ENCODE results near the gene SERPINE3.
A peak's percentile ranks its signal among the peaks of the same experiment; 100 is the strongest.

The SERPINE3 gene

GRCh38 chr13:51360489-51360888 lies 21.0 kb downstream of the SERPINE3 start:
- in situ Hi-C loops (cut with MboI; ENCODE audit: low sequenced_read_pairs) = no loop called here
- DNase-seq (ENCODE audit: low spot score in 2 of 2) = peak in 1 of 2 experiments; percentile 72

DNA sequence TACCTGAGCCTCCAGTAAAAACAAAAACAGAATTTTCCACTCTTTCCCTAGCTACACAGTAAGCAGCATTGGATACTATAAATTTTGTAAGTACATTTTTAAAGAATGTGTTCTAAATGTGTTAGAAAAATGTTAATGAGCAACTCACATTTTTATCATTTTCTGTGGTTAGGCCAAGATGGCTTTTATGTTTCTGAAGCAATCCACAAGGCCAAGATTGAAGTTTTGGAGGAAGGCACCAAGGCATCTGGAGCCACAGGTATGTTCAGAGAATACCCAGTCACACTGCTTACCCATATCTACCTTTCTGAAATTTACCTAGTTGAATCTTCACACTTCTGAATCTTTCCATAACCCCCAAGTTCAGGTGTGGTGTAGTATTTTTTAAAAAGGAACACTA lies 21.6 kb downstream of the SERPINE3 start:
- H3K4me1 ChIP-seq = peaks cover 7% of the 10 kb centered on the region
- no peak overlapping the region for H3K4me3 ChIP-seq
- H3K9me3 ChIP-seq = no peaks in the 10 kb centered on the region
- no peak for DNase-seq (ENCODE audit: low spot score in 2 of 2)
- H3K27me3 ChIP-seq (ENCODE audit: low read depth) = no peaks in the 10 kb centered on the region
- H3K36me3 ChIP-seq (replicated peaks) = peaks cover 14% of the 10 kb centered on the region
- in situ Hi-C loops (cut with MboI; ENCODE audit: low sequenced_read_pairs) = no loop called here

More at GRCh38 chr13:51360489-51360888, 21.0 kb downstream of the SERPINE3 start:
- H3K4me3 ChIP-seq = no peak overlapping the region
- no peaks in the 10 kb centered on the region for H3K27me3 ChIP-seq (ENCODE audit: low read depth)
- peaks cover 8% of the 10 kb centered on the region for H3K36me3 ChIP-seq (replicated peaks)
- H3K9me3 ChIP-seq = no peaks in the 10 kb centered on the region
- H3K4me1 ChIP-seq = peaks cover 7% of the 10 kb centered on the region

DNA sequence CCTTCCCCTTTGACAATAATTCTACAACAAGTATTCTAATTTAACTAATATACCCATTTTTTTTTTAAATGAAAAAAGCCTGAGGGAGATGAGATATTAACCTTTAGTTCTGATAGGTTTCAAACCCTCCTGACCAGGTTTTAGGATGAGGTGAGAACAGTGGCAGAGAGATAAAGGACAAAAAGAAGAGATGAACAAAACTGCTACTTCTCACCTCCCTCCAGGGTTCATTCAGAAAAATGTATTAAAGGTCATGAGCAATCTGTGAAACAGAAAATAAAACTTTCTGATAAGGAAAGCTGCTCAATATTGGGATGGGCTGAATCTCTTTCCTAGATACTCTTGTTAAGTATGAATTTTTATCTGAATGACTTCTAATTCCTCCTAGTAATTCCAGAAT lies 24.1 kb downstream of the SERPINE3 start:
- in situ Hi-C loops (cut with MboI; ENCODE audit: low sequenced_read_pairs) = no loop called here
- Histone ChIP-seq H3K4me1 (peaks cover 5% of the 10 kb centered on the region), H3K9me3 (no peaks in the 10 kb centered on the region), H3K4me3 (no peak overlapping the region), H3K36me3 (replicated peaks) (peaks cover 21% of the 10 kb centered on the region), H3K27me3 (ENCODE audit: low read depth) (no peaks in the 10 kb centered on the region)
- no peak for DNase-seq (ENCODE audit: low spot score in 2 of 2)

DNA sequence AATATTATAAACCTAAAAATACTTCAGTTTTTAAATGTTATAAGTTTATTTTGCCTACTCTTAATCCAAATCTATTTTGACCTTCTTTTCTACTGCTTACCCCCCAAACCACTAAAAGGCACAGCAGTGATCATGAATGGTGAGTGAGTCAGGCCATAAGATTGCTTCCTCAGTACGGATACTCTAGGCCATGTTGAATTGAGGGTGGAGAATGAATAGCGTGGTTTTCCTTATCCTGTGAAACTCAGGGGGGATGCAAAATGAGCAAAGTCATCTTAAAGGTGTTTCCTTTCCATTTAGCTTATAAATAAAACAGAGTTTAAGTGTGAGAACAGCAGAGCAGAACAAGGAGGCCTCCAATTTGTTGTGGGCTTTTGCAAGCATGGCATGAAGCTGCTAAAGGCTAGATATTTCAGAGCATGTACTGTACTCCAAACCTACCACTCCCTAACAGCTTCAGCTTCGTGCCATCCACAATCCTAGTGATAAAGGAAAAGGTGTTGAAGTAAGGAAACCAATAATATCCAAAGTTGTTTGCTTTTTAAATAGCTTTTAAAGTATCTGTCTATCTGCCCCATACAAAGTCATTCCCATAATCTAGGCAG lies 25.0 kb downstream of the SERPINE3 start:
- no peak for DNase-seq (ENCODE audit: low spot score in 2 of 2)
- H3K36me3 ChIP-seq (replicated peaks) = peaks cover 28% of the 10 kb centered on the region
- in situ Hi-C loops (cut with MboI; ENCODE audit: low sequenced_read_pairs) = no loop called here
- no peaks in the 10 kb centered on the region for H3K27me3 ChIP-seq (ENCODE audit: low read depth)
- H3K4me3 ChIP-seq = no peak overlapping the region
- no peaks in the 10 kb centered on the region for H3K9me3 ChIP-seq
- H3K4me1 ChIP-seq = peaks cover 4% of the 10 kb centered on the region

DNA sequence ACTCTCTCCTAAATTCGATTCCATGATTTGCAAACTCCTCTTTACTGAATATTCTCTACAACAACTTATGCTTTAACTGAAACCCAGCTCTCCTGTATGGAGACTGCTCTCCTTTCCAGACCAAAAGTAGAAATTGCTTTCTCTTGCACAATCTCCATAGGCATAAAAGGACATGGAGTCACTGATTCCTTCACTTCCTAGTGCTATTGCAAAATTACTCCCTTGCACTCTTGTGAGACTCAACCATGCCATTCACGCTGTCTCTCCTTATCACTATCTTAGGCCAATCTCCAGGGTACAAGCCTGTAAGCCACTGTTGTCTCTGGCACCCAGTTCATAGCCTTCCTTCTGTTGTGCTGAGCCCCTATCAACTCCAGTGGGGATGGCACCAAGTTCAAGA lies 30.6 kb downstream of the SERPINE3 start:
- Histone ChIP-seq H3K4me3 (no peak overlapping the region), H3K4me1 (no peaks in the 10 kb centered on the region), H3K27me3 (ENCODE audit: low read depth) (no peaks in the 10 kb centered on the region), H3K36me3 (replicated peaks) (peaks cover 48% of the 10 kb centered on the region), H3K9me3 (no peaks in the 10 kb centered on the region)
- in situ Hi-C loops (cut with MboI; ENCODE audit: low sequenced_read_pairs) = no loop called here
- no peak for DNase-seq (ENCODE audit: low spot score in 2 of 2)

GRCh38 chr13:51370811-51371210 lies 31.3 kb downstream of the SERPINE3 start:
- H3K4me1 ChIP-seq = no peaks in the 10 kb centered on the region
- H3K36me3 ChIP-seq (replicated peaks) = peaks cover 46% of the 10 kb centered on the region
- DNase-seq (ENCODE audit: low spot score in 2 of 2) = no peak
- no peaks in the 10 kb centered on the region for H3K9me3 ChIP-seq
- H3K27me3 ChIP-seq (ENCODE audit: low read depth) = no peaks in the 10 kb centered on the region
- in situ Hi-C loops (cut with MboI; ENCODE audit: low sequenced_read_pairs) = no loop called here
- H3K4me3 ChIP-seq = no peak overlapping the region

- no peaks in the 10 kb centered on the region for H3K9me3 ChIP-seq
- no peak for DNase-seq (ENCODE audit: low spot score in 2 of 2)
- H3K4me1 ChIP-seq = peaks cover 2% of the 10 kb centered on the region; the same call in 1 of the 2 replicates
- no peaks in the 10 kb centered on the region for H3K27me3 ChIP-seq (ENCODE audit: low read depth)
- H3K36me3 ChIP-seq (replicated peaks) = peaks cover 52% of the 10 kb centered on the region
- in situ Hi-C loops (cut with MboI; ENCODE audit: low sequenced_read_pairs) = no loop called here
- no peak overlapping the region for H3K4me3 ChIP-seq
Observed at GRCh38 chr13:51371768-51372399, 32.4 kb downstream of the SERPINE3 start.

DNA sequence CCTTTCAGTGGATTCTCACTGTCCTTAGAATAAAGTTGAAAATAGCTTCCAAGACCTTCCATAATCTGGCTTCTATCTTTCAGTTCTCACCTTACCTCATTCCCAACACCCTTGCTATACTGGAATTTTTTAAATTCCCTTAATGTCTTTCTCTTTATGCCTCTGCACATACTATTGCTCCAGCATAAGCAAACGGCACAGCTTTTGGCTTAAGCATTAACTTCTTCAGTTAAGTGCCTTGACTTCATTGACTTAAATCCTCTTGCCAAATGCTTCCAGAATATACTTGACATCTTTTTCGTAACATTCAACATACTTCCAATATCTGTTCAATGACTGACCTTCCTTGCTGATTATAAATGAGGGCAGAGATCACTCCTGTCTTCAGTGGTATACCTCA lies 34.0 kb downstream of the SERPINE3 start:
- DNase-seq (ENCODE audit: low spot score in 2 of 2) = no peak
- no peaks in the 10 kb centered on the region for H3K27me3 ChIP-seq (ENCODE audit: low read depth)
- peaks cover 7% of the 10 kb centered on the region for H3K4me1 ChIP-seq
- H3K36me3 ChIP-seq (replicated peaks) = peaks cover 58% of the 10 kb centered on the region
- H3K4me3 ChIP-seq = no peak overlapping the region
- in situ Hi-C loops (cut with MboI; ENCODE audit: low sequenced_read_pairs) = no loop called here
- no peaks in the 10 kb centered on the region for H3K9me3 ChIP-seq

DNA sequence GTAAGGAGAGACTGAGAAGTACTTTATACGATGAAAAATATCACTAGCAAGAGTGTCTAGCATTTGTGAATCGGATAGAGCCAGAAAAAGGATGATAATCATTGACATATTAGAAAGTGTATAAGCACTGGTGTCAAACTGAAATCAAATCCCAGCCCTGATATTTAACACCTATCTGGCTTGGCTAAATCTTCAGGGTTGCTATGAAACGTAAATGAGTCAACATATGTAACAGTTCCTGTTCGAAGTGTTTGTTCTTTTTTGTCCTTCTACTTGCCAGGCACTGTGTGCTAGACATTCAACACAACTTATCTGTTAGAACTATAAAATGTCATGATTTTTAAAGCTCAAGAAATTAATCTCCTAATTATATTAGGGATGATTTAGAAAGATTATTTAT lies 40.8 kb downstream of the SERPINE3 start:
- H3K27me3 ChIP-seq (ENCODE audit: low read depth) = no peaks in the 10 kb centered on the region
- H3K36me3 ChIP-seq (replicated peaks) = peaks cover 45% of the 10 kb centered on the region
- H3K4me3 ChIP-seq = no peak overlapping the region
- H3K4me1 ChIP-seq = peaks cover 7% of the 10 kb centered on the region
- in situ Hi-C loops (cut with MboI; ENCODE audit: low sequenced_read_pairs) = no loop called here
- DNase-seq (ENCODE audit: low spot score in 2 of 2) = no peak
- H3K9me3 ChIP-seq = no peaks in the 10 kb centered on the region

DNA sequence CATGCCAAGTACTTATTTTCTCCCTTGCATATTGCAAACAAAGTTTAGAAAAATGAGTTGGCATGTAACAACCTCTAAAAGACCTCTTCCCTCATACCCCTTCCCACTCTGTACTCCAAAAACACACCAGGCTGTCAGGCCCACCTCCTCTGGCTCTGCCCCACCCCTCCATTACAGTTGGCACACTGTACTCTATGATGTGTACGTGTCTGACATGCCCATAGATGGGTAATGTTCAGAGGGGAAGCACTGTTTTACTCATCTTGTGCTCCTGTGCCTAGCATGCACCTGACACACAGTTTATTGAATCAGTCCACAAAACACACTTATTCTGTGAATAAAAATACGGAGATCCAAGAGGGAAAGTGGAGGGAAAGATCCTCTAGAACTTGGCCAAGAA lies 45.6 kb downstream of the SERPINE3 start:
- no peak overlapping the region for H3K4me3 ChIP-seq
- H3K27me3 ChIP-seq (ENCODE audit: low read depth) = no peaks in the 10 kb centered on the region
- DNase-seq (ENCODE audit: low spot score in 2 of 2) = no peak
- H3K9me3 ChIP-seq = no peaks in the 10 kb centered on the region
- in situ Hi-C loops (cut with MboI; ENCODE audit: low sequenced_read_pairs) = no loop called here
- no peaks in the 10 kb centered on the region for H3K4me1 ChIP-seq
- H3K36me3 ChIP-seq (replicated peaks) = peaks cover 8% of the 10 kb centered on the region

GRCh38 chr13:51394724-51395123 lies 55.2 kb downstream of the SERPINE3 start:
- in situ Hi-C loops (cut with MboI; ENCODE audit: low sequenced_read_pairs) = no loop called here
- Histone ChIP-seq H3K27me3 (ENCODE audit: low read depth) (no peaks in the 10 kb centered on the region), H3K36me3 (replicated peaks) (peaks cover 6% of the 10 kb centered on the region; the same call in 1 of the 2 replicates)

DNA sequence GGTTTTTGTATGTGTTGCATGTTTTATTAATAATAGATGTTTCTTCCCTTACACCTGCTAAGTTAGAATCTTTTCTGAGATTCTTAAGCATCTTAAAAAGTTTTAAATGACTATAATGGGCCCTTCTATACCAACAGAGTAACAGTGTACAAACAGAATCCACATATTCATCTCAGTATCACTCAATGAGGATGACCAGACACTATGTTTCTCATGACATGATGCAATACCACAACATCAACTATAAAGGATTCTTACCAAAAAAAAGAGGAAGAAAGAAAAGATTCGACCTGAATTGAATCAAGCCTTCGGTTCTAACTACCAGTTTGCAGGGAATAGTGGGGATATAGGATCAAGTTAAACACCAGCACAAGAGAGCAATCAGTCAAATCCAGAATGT lies 56.9 kb downstream of the SERPINE3 start:
- Histone ChIP-seq H3K4me3 (no peak overlapping the region), H3K4me1 (no peaks in the 10 kb centered on the region), H3K27me3 (ENCODE audit: low read depth) (no peaks in the 10 kb centered on the region), H3K9me3 (no peaks in the 10 kb centered on the region), H3K36me3 (replicated peaks) (peaks cover 6% of the 10 kb centered on the region; the same call in 1 of the 2 replicates)
- no peak for DNase-seq (ENCODE audit: low spot score in 2 of 2)
- in situ Hi-C loops (cut with MboI; ENCODE audit: low sequenced_read_pairs) = no loop called here

More at GRCh38 chr13:51394724-51395123, 55.2 kb downstream of the SERPINE3 start:
- Histone ChIP-seq H3K4me1 (no peaks in the 10 kb centered on the region), H3K4me3 (no peak overlapping the region), H3K9me3 (no peaks in the 10 kb centered on the region)
- DNase-seq (ENCODE audit: low spot score in 2 of 2) = no peak

GRCh38 chr13:51397262-51397941 lies 57.9 kb downstream of the SERPINE3 start:
- H3K9me3 ChIP-seq = no peaks in the 10 kb centered on the region

GRCh38 chr13:51405176-51405575 lies 65.7 kb downstream of the SERPINE3 start:
- no peaks in the 10 kb centered on the region for H3K4me1 ChIP-seq
- no peaks in the 10 kb centered on the region for H3K36me3 ChIP-seq (replicated peaks)
- no peaks in the 10 kb centered on the region for H3K9me3 ChIP-seq
- DNase-seq (ENCODE audit: low spot score in 2 of 2) = no peak
- no peak overlapping the region for H3K4me3 ChIP-seq
- in situ Hi-C loops (cut with MboI; ENCODE audit: low sequenced_read_pairs) = no loop called here
- H3K27me3 ChIP-seq (ENCODE audit: low read depth) = no peaks in the 10 kb centered on the region

More at GRCh38 chr13:51397262-51397941, 57.9 kb downstream of the SERPINE3 start:
- no peaks in the 10 kb centered on the region for H3K27me3 ChIP-seq (ENCODE audit: low read depth)
- no peaks in the 10 kb centered on the region for H3K4me1 ChIP-seq
- H3K4me3 ChIP-seq = no peak overlapping the region
- in situ Hi-C loops (cut with MboI; ENCODE audit: low sequenced_read_pairs) = no loop called here
- DNase-seq (ENCODE audit: low spot score in 2 of 2) = no peak
- H3K36me3 ChIP-seq (replicated peaks) = peaks cover 6% of the 10 kb centered on the region; the same call in 1 of the 2 replicates

Measured in HAP-1 (cell line).